Natural killer cell (primary cell): ENCODE results near the gene C20orf202. TPM values are rescaled to one million over a fixed set of nuclear protein-coding genes. Genes with fewer than 3 reads are reported as not detected.
A peak's percentile ranks its signal among the peaks of the same experiment; 100 is the strongest.

ENCODE experiments used
- ATAC-seq, 3 donors: fragments of 150-1000 bp in 2 of 3; fragments of 200-7000 bp in 1 of 3; cut with Tn5 transposase; 1 replicate in 1 of 3; 2 replicates in 2 of 3; pipeline ENCODE4 v1.10.0; 2021; ENCODE audit warnings: mild to moderate bottlenecking in 2 of 3, moderate library complexity in 2 of 3
- DNase-seq, 2 donors: peaks; one replicate each; pipeline versions ENCODE4 v3.0.0 to v3.0.0-alpha.2; 2013 to 2021; ENCODE audit warnings: mixed read lengths in 1 of 2
- H3K27ac ChIP-seq: one replicate; pipeline ENCODE4 v1.5.1; 2013; ENCODE audit warnings: mild to moderate bottlenecking, low read length
- H3K27me3 ChIP-seq: one replicate; pipeline ENCODE4 v1.6.1; 2013; ENCODE audit warnings: low read length; ENCODE audit not compliant: control insufficient read depth, insufficient read depth
- H3K36me3 ChIP-seq: one replicate; pipeline ENCODE4 v1.6.1; 2013; ENCODE audit warnings: low read length; ENCODE audit not compliant: control insufficient read depth, insufficient read depth
- H3K4me1 ChIP-seq: one replicate; pipeline ENCODE4 v1.6.1; 2013; ENCODE audit warnings: low read length; ENCODE audit not compliant: control insufficient read depth, insufficient read depth
- H3K4me3 ChIP-seq: one replicate; pipeline ENCODE4 v1.5.1; 2013; ENCODE audit warnings: low read length
- H3K9me3 ChIP-seq: one replicate; pipeline ENCODE4 v1.6.1; 2013; ENCODE audit warnings: low read length; ENCODE audit not compliant: control insufficient read depth, insufficient read depth
- H3K27ac Mint-ChIP-seq, 2 donors: one replicate each; pipeline ENCODE4 v1.8.0; 2022; ENCODE audit warnings: mild to moderate bottlenecking in 2 of 2, mixed read lengths in 2 of 2, moderate library complexity in 1 of 2
- H3K27me3 Mint-ChIP-seq, 2 donors: one replicate each; pipeline ENCODE4 v1.8.0; 2022; ENCODE audit warnings: low read depth in 2 of 2, mixed read lengths in 2 of 2
- H3K36me3 Mint-ChIP-seq: one replicate; pipeline ENCODE4 v1.8.0; 2022; ENCODE audit warnings: mixed read lengths
- H3K4me1 Mint-ChIP-seq, 2 donors: one replicate each; pipeline ENCODE4 v1.8.0; 2022; ENCODE audit warnings: mixed read lengths in 2 of 2
- H3K4me3 Mint-ChIP-seq: one replicate; pipeline ENCODE4 v1.8.0; 2022; ENCODE audit warnings: mild to moderate bottlenecking, moderate library complexity, mixed read lengths
- H3K9me3 Mint-ChIP-seq, 2 donors: one replicate each; pipeline ENCODE4 v1.8.0; 2022; ENCODE audit warnings: mixed read lengths in 2 of 2
- CTCF ChIP-seq: fragments of 200-600 bp; IDR thresholded peaks from one replicate; pipeline ENCODE4 v1.8.0; 2022; ENCODE audit warnings: antibody characterized with exemption
- WGBS: methylation state at CpG from one replicate; pipeline ENCODE4 v1.1.7; 2013; ENCODE audit warnings: missing lambda C conversion rate; ENCODE audit not compliant: insufficient coverage; 5-methylcytosine and 5-hydroxymethylcytosine counted together
- intact Hi-C: fragments of 100-400 bp; cut with micrococcal nuclease; formaldehyde crosslinking; loops from one replicate; pipeline ENCODE4 v1.14.2; 2022
- total RNA-seq, 4 donors: library from RNA; stranded (reverse); fragments of 120-200 nt in 1 of 4; gene quantifications; one replicate each; pipeline versions ENCODE4 v1.2.3 to v1.2.4, GENCODE V29; 2013 to 2022

The C20orf202 gene
- total RNA-seq, 3 donors from 2014 or later (not counting 1 experiment from before 2014, with no cell fraction given) = 0.16 to 0.75 (median 0.60) TPM

- Histone ChIP-seq H3K9me3 (no peaks in the 10 kb centered on the region), H3K4me1 (no peaks in the 10 kb centered on the region), H3K36me3 (no peaks in the 10 kb centered on the region), H3K27ac (no peak overlapping the region), H3K27me3 (no peaks in the 10 kb centered on the region), H3K4me3 (no peak overlapping the region)
- H3K4me1 Mint-ChIP-seq = peaks cover 0 to 13% of the 10 kb centered on the region in 2 donors
- no peaks in the 10 kb centered on the region for H3K36me3 Mint-ChIP-seq
- no peak for TF ChIP-seq CTCF
- H3K27ac Mint-ChIP-seq = no peak overlapping the region
- H3K4me3 Mint-ChIP-seq = no peak overlapping the region
- no peaks in the 10 kb centered on the region for H3K9me3 Mint-ChIP-seq
- DNase-seq (peak in 1 of 2 donors; percentile 4), ATAC-seq (peak in 2 of 3 donors; percentile 32 to 38)
- intact Hi-C loops = no loop called here
- 1% methylated on average over 50 of the region's 54 CpGs for WGBS
- H3K27me3 Mint-ChIP-seq = peaks cover 21 to 27% of the 10 kb centered on the region in 2 donors
Observed at GRCh38 chr20:1185316-1185741, 17.9 kb upstream of the C20orf202 start.

- no peak overlapping the region for H3K27ac Mint-ChIP-seq
- H3K9me3 Mint-ChIP-seq = no peaks in the 10 kb centered on the region
- intact Hi-C loops = no loop called here
- Histone ChIP-seq H3K27ac (no peak overlapping the region), H3K4me1 (no peaks in the 10 kb centered on the region), H3K4me3 (no peak overlapping the region), H3K27me3 (no peaks in the 10 kb centered on the region), H3K9me3 (no peaks in the 10 kb centered on the region), H3K36me3 (no peaks in the 10 kb centered on the region)
- peak; percentile 42 for TF ChIP-seq CTCF
- DNase-seq (peak; percentile 27 to 67), ATAC-seq (peak in 2 of 3 donors; percentile 68 to 69)
- no peaks in the 10 kb centered on the region for H3K36me3 Mint-ChIP-seq
- H3K4me3 Mint-ChIP-seq = peak overlapping the region; percentile 70
- WGBS = 13% methylated on average over 20 of the region's 20 CpGs
- peaks cover 0 to 13% of the 10 kb centered on the region in 2 donors for H3K4me1 Mint-ChIP-seq
- peaks cover 21 to 27% of the 10 kb centered on the region in 2 donors for H3K27me3 Mint-ChIP-seq
Observed at GRCh38 chr20:1185790-1186334, 17.4 kb upstream of the C20orf202 start.

GRCh38 chr20:1186367-1186991 is 16.8 kb upstream of the C20orf202 start:
- H3K27me3 Mint-ChIP-seq = peaks cover 21 to 27% of the 10 kb centered on the region in 2 donors
- no peak overlapping the region for H3K4me3 Mint-ChIP-seq
- no peaks in the 10 kb centered on the region for H3K27me3 ChIP-seq
- H3K27ac ChIP-seq = no peak overlapping the region
- no peak for ATAC-seq
- H3K9me3 ChIP-seq = no peaks in the 10 kb centered on the region
- peaks cover 0 to 13% of the 10 kb centered on the region in 2 donors for H3K4me1 Mint-ChIP-seq
- no peak overlapping the region for H3K27ac Mint-ChIP-seq
- H3K9me3 Mint-ChIP-seq = no peaks in the 10 kb centered on the region
- no peak overlapping the region for H3K4me3 ChIP-seq
- 89% methylated on average over 11 of the region's 13 CpGs for WGBS
- no peaks in the 10 kb centered on the region for H3K36me3 Mint-ChIP-seq
- no peaks in the 10 kb centered on the region for H3K4me1 ChIP-seq
- TF ChIP-seq CTCF = no peak
- intact Hi-C loops = no loop called here
- H3K36me3 ChIP-seq = no peaks in the 10 kb centered on the region
- no peak for DNase-seq
